H9 (cell line): Measurements from ENCODE around the gene SLC6A18. TPM values are rescaled to one million over a fixed set of nuclear protein-coding genes. Genes with fewer than 3 reads are reported as not detected.

ENCODE experiments used
- DNase-seq: peaks from one replicate; pipeline ENCODE4 v3.0.0-alpha.2; 2017
- H2AFZ ChIP-seq: one replicate; pipeline ENCODE4 v1.6.1; 2013; ENCODE audit warnings: mild to moderate bottlenecking, low read length, control low read depth, moderate library complexity
- H2AK5ac ChIP-seq: 2 replicates; pipeline ENCODE4 v1.6.1; 2013; ENCODE audit warnings: low read length, control low read depth, mixed read lengths; ENCODE audit not compliant: insufficient read length
- H2BK120ac ChIP-seq: one replicate; pipeline ENCODE4 v1.6.1; 2013; ENCODE audit warnings: low read depth, mild to moderate bottlenecking, low read length, control low read depth, inconsistent platforms; ENCODE audit not compliant: poor library complexity, severe bottlenecking
- H2BK12ac ChIP-seq: 2 replicates; pipeline ENCODE4 v1.6.1; 2013; ENCODE audit warnings: low read length, control low read depth, mixed read lengths, low read depth; ENCODE audit not compliant: insufficient read length
- H2BK15ac ChIP-seq: 2 replicates; pipeline ENCODE4 v1.6.1; 2013; ENCODE audit warnings: low read depth, low read length, control low read depth
- H2BK20ac ChIP-seq: one replicate; pipeline ENCODE4 v1.6.1; 2013; ENCODE audit warnings: low read depth, mild to moderate bottlenecking, low read length, control low read depth, inconsistent platforms; ENCODE audit not compliant: poor library complexity, severe bottlenecking
- H2BK5ac ChIP-seq: 2 replicates; pipeline ENCODE4 v1.6.1; 2013; ENCODE audit warnings: low read length, control low read depth, mixed read lengths; ENCODE audit not compliant: insufficient read length
- H3K14ac ChIP-seq: 2 replicates; pipeline ENCODE4 v1.6.1; 2013; ENCODE audit warnings: low read length, control low read depth; ENCODE audit not compliant: insufficient read depth
- H3K18ac ChIP-seq: 2 replicates; pipeline ENCODE4 v1.6.1; 2013; ENCODE audit warnings: low read depth, mild to moderate bottlenecking, mixed read lengths, low read length, control low read depth; ENCODE audit not compliant: insufficient read length
- H3K23ac ChIP-seq: 2 replicates; pipeline ENCODE4 v1.6.1; 2013; ENCODE audit warnings: low read length, control low read depth, mixed read lengths, low read depth; ENCODE audit not compliant: insufficient read length
- H3K23me2 ChIP-seq: 2 replicates; pipeline ENCODE4 v1.6.1; 2013; ENCODE audit warnings: low read depth, mild to moderate bottlenecking, mixed read lengths, low read length, control low read depth; ENCODE audit not compliant: insufficient read length, poor library complexity, severe bottlenecking
- H3K27ac ChIP-seq: 2 replicates; pipeline ENCODE4 v1.5.1; 2013; ENCODE audit warnings: low read length, control low read depth, mixed read lengths, low read depth; ENCODE audit not compliant: insufficient read length
- H3K27me3 ChIP-seq: 2 replicates; pipeline ENCODE4 v1.6.1; 2013; ENCODE audit warnings: low read length, control low read depth, inconsistent platforms; ENCODE audit not compliant: insufficient read depth
- H3K4ac ChIP-seq: 2 replicates; pipeline ENCODE4 v1.6.1; 2013; ENCODE audit warnings: low read depth, mild to moderate bottlenecking, control low read depth, inconsistent platforms, low read length, moderate library complexity
- H3K4me1 ChIP-seq: 2 replicates; pipeline ENCODE4 v1.6.1; 2013; ENCODE audit warnings: low read length, control low read depth, inconsistent platforms; ENCODE audit not compliant: insufficient read depth
- H3K4me2 ChIP-seq: 2 replicates; pipeline ENCODE4 v1.6.1; 2013; ENCODE audit warnings: low read length, control low read depth, mixed read lengths; ENCODE audit not compliant: insufficient read length, insufficient read depth
- H3K56ac ChIP-seq: 2 replicates; pipeline ENCODE4 v1.6.1; 2013; ENCODE audit warnings: low read depth, mild to moderate bottlenecking, mixed read lengths, low read length, control low read depth; ENCODE audit not compliant: insufficient read length
- H3K79me1 ChIP-seq: 2 replicates; pipeline ENCODE4 v1.6.1; 2013; ENCODE audit warnings: low read depth, mild to moderate bottlenecking, moderate library complexity, low read length, control low read depth, inconsistent platforms; ENCODE audit not compliant: insufficient read depth, poor library complexity, severe bottlenecking
- H3K79me2 ChIP-seq: 2 replicates; pipeline ENCODE4 v1.6.1; 2013; ENCODE audit warnings: low read length, control low read depth, inconsistent platforms; ENCODE audit not compliant: insufficient read depth
- H3K9ac ChIP-seq: 2 replicates; pipeline ENCODE4 v1.6.1; 2013; ENCODE audit warnings: low read length, control low read depth, mixed read lengths; ENCODE audit not compliant: insufficient read length; ENCODE audit errors: extremely low read depth
- H3K9me3 ChIP-seq: one replicate; pipeline ENCODE4 v1.6.1; 2013; ENCODE audit warnings: low read depth, low read length, inconsistent platforms; ENCODE audit not compliant: control insufficient read depth
- H3T11ph ChIP-seq: one replicate; pipeline ENCODE4 v1.6.1; 2013; ENCODE audit warnings: mild to moderate bottlenecking, low read length, control low read depth, inconsistent platforms
- H4K20me1 ChIP-seq: one replicate; pipeline ENCODE4 v1.6.1; 2013; ENCODE audit not compliant: control insufficient read depth, insufficient read length, insufficient read depth
- H4K5ac ChIP-seq: 2 replicates; pipeline ENCODE4 v1.6.1; 2013; ENCODE audit warnings: low read depth, mild to moderate bottlenecking, mixed read lengths, low read length, control low read depth; ENCODE audit not compliant: insufficient read length
- H4K8ac ChIP-seq: replicated peaks from 2 replicates; pipeline ENCODE4 v1.6.1; 2013; ENCODE audit warnings: low read length, control low read depth, mixed read lengths, low read depth; ENCODE audit not compliant: insufficient read length
- H4K91ac ChIP-seq: 2 replicates; pipeline ENCODE4 v1.6.1; 2013; ENCODE audit warnings: low read depth, mild to moderate bottlenecking, moderate library complexity, mixed read lengths, low read length, control low read depth; ENCODE audit not compliant: insufficient read length
- H3K27ac Mint-ChIP-seq, 3 experiments: 2 replicates in 2 of 3; 3 replicates in 1 of 3; pipeline ENCODE4 v1.8.0; 2020 to 2021; ENCODE audit warnings: mixed read lengths in 3 of 3, mild to moderate bottlenecking in 1 of 3, moderate library complexity in 1 of 3
- H3K27me3 Mint-ChIP-seq: 2 replicates; pipeline ENCODE4 v1.8.0; 2021; ENCODE audit warnings: low read depth, mild to moderate bottlenecking, moderate library complexity, mixed read lengths
- H3K36me3 Mint-ChIP-seq, 3 experiments: 2 replicates in 2 of 3; 3 replicates in 1 of 3; pipeline ENCODE4 v1.8.0; 2020 to 2021; ENCODE audit warnings: low read depth in 3 of 3, mixed read lengths in 3 of 3; ENCODE audit not compliant: insufficient read depth in 1 of 3
- H3K4me1 Mint-ChIP-seq, 2 experiments: 2 replicates each; pipeline ENCODE4 v1.8.0; 2020; ENCODE audit warnings: mixed read lengths in 2 of 2
- H3K4me3 Mint-ChIP-seq, 2 experiments: 2 replicates in 1 of 2; 3 replicates in 1 of 2; pipeline ENCODE4 v1.8.0; 2020 to 2021; ENCODE audit warnings: mild to moderate bottlenecking in 2 of 2, mixed read lengths in 2 of 2, moderate library complexity in 1 of 2
- H3K9me3 Mint-ChIP-seq, 2 experiments: 2 replicates in 1 of 2; 3 replicates in 1 of 2; pipeline ENCODE4 v1.8.0; 2020; ENCODE audit warnings: mild to moderate bottlenecking in 2 of 2, mixed read lengths in 2 of 2, moderate library complexity in 1 of 2
- CTCF ChIP-seq: fragments of 200-600 bp; sonication (generic); conservative IDR thresholded peaks from 3 replicates; pipeline ENCODE4 v1.8.0; 2021; ENCODE audit warnings: antibody characterized with exemption, mild to moderate bottlenecking
- WGBS: extraction: QIAGEN DNeasy Blood & Tissue Kit; methylation state at CpG from one replicate; pipeline ENCODE4 v1.1.7; 2013; ENCODE audit warnings: missing lambda C conversion rate, low lambda C conversion rate, mixed read lengths; ENCODE audit not compliant: insufficient read length; ENCODE audit errors: extremely low coverage; 5-methylcytosine and 5-hydroxymethylcytosine counted together
- total RNA-seq: library from RNA; stranded (reverse); gene quantifications from 2 replicates; pipeline ENCODE4 v1.2.1, GENCODE V29; 2021

The SLC6A18 gene
- total RNA-seq, 1 experiment from 2014 or later: not detected

GRCh38 chr5:1213508-1214162 lies 11.5 kb upstream of the SLC6A18 start:
- no peaks in the 10 kb centered on the region for H3K27me3 ChIP-seq
- peaks cover 3% of the 10 kb centered on the region for H4K20me1 ChIP-seq
- no peak for TF ChIP-seq CTCF
- H3K9me3 ChIP-seq: no peaks in the 10 kb centered on the region
- H3K9me3 Mint-ChIP-seq: peaks cover 0 to 6% of the 10 kb centered on the region in 2 experiments; a peak in 3 of 5 replicates
- H4K8ac ChIP-seq: no peak overlapping the region
- H4K5ac ChIP-seq: no peak overlapping the region
- no peak overlapping the region for H2BK15ac ChIP-seq
- H3K9ac ChIP-seq: no peak overlapping the region
- H2BK120ac ChIP-seq: no peak overlapping the region
- H3K36me3 Mint-ChIP-seq: no peaks in the 10 kb centered on the region
- no peaks in the 10 kb centered on the region for H3K4me1 ChIP-seq
- H4K91ac ChIP-seq: no peak overlapping the region
- WGBS: no CpG with 5 or more reads among the region's 25 CpGs
- no peak for DNase-seq
- no peak overlapping the region for H2BK12ac ChIP-seq
- H3K27me3 Mint-ChIP-seq: peaks cover 9% of the 10 kb centered on the region
- no peak overlapping the region for H2BK5ac ChIP-seq
- H3K4ac ChIP-seq: no peak overlapping the region
- H3K4me1 Mint-ChIP-seq: peaks cover 3 to 6% of the 10 kb centered on the region in 2 experiments; a peak in 2 of 4 replicates
- no peaks in the 10 kb centered on the region for H3K23me2 ChIP-seq
- H3T11ph ChIP-seq: no peak overlapping the region
- H3K79me1 ChIP-seq: no peaks in the 10 kb centered on the region
- no peak overlapping the region for H3K56ac ChIP-seq
- no peak overlapping the region for H3K4me3 Mint-ChIP-seq
- no peak overlapping the region; the same call in 1 of the 2 replicates for H3K14ac ChIP-seq
- no peak overlapping the region for H2BK20ac ChIP-seq
- no peak overlapping the region for H3K27ac ChIP-seq
- H3K27ac Mint-ChIP-seq: no peak overlapping the region
- no peak overlapping the region for H2AK5ac ChIP-seq
- H3K79me2 ChIP-seq: no peaks in the 10 kb centered on the region
- no peak overlapping the region for H3K23ac ChIP-seq
- no peak overlapping the region for H3K4me2 ChIP-seq
- H3K18ac ChIP-seq: no peak overlapping the region
- no peak overlapping the region for H2AFZ ChIP-seq
